GM12872 (cell line): ENCODE measurements around the gene RIMS4.

Experiments
- CTCF ChIP-seq: IDR thresholded peaks from 3 replicates; pipeline ENCODE4 v1.5.1; 2011; ENCODE audit warnings: low read depth, mild to moderate bottlenecking, low read length, moderate library complexity; ENCODE audit not compliant: insufficient read depth

RIMS4 gene

GRCh38 chr20:44722990-44723389 is 87.4 kb downstream of the RIMS4 start:
- no peak for TF ChIP-seq CTCF

- TF ChIP-seq CTCF, result no peak
These were observed 88.6 kb downstream of the RIMS4 start for GRCh38 chr20:44721785-44722054.

GRCh38 chr20:44720997-44721784 is 89.2 kb downstream of the RIMS4 start:
- no peak for TF ChIP-seq CTCF

GRCh38 chr20:44720621-44720996 is 89.7 kb downstream of the RIMS4 start:
- no peak for TF ChIP-seq CTCF

- no peak for TF ChIP-seq CTCF
These were observed 90.5 kb downstream of the RIMS4 start for GRCh38 chr20:44719841-44720240.

- TF ChIP-seq CTCF, result peak; percentile 50
These were observed 92.4 kb downstream of the RIMS4 start for GRCh38 chr20:44717986-44718385.

- no peak for TF ChIP-seq CTCF
These were observed 93.8 kb downstream of the RIMS4 start for GRCh38 chr20:44716309-44717106.
